Measurements from ENCODE around the gene SPAG16.

DNA sequence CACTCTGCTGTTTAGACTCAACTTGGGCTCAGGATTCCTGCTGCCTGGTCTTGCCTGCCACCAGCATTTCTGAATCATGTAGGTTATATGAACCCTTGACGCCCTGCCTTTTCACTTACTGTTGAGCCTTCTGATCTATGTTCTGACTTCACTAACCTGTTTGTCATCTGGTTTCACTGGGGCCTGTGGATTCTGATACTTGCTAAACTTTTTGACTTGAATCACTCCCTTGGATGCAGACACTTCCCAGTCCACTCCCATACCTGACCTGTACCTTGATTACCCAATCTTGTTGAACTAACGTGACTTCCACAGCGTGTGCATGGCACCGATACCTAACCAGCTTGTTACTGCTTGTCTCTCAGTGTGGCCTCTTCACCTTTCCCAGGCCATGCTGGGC, 35.6 kb upstream of the SPAG16 start:
- TF ChIP-seq CTCF (IDR thresholded peaks at IDR 0.05 in 2 of 3, conservative IDR thresholded peaks at IDR 0.05 in 1 of 3; ENCODE audit: borderline replicate concordance in 1 of 3, insufficient read depth in 1 of 3, low read depth in 2 of 3, low read length in 2 of 3) (no peak), POLR2A (IDR thresholded peaks at IDR 0.05; ENCODE audit: borderline replicate concordance, extremely low read depth, insufficient read depth, insufficient read length) (no peak), POLR2AphosphoS5 (IDR thresholded peaks at IDR 0.05; ENCODE audit: low read depth, low read length) (no peak), RAD21 (IDR thresholded peaks at IDR 0.05; ENCODE audit: low read depth) (no peak), ZNF274 (IDR thresholded peaks at IDR 0.05; ENCODE audit: low read depth, low read length) (no peak), CEBPB (IDR thresholded peaks at IDR 0.05; ENCODE audit: low read depth) (no peak), EZH2phosphoT487 (IDR thresholded peaks at IDR 0.05; ENCODE audit: borderline replicate concordance) (no peak), EZH2 (IDR thresholded peaks at IDR 0.05) (no peak)
